Neural crest cell (in vitro differentiated cells): ENCODE data around the gene HECW1. TPM values are rescaled to one million over a fixed set of nuclear protein-coding genes. Genes with fewer than 3 reads are reported as not detected.

Source experiments
- DNase-seq: peaks from one replicate; pipeline ENCODE4 v3.0.0; 2021; ENCODE audit warnings: low read depth, mixed read lengths, low spot score
- H3K27ac Mint-ChIP-seq: one replicate; pipeline ENCODE4 v1.8.0; 2021; ENCODE audit warnings: mild to moderate bottlenecking, mixed read lengths; ENCODE audit not compliant: unreplicated experiment
- H3K27me3 Mint-ChIP-seq: 2 replicates; pipeline ENCODE4 v1.8.0; 2021; ENCODE audit warnings: low read depth, mild to moderate bottlenecking, mixed read lengths
- H3K36me3 Mint-ChIP-seq: 2 replicates; pipeline ENCODE4 v1.8.0; 2021; ENCODE audit warnings: low read depth, mild to moderate bottlenecking, mixed read lengths
- H3K4me1 Mint-ChIP-seq: 2 replicates; pipeline ENCODE4 v1.8.0; 2021; ENCODE audit warnings: mixed read lengths
- H3K4me3 Mint-ChIP-seq: one replicate; pipeline ENCODE4 v1.8.0; 2021; ENCODE audit warnings: mild to moderate bottlenecking, mixed read lengths
- H3K9me3 Mint-ChIP-seq: 2 replicates; pipeline ENCODE4 v1.8.0; 2021; ENCODE audit warnings: mixed read lengths
- total RNA-seq: library from RNA; stranded (reverse); gene quantifications from 2 replicates; pipeline ENCODE4 v1.2.1, GENCODE V29; 2021
- TF ChIP-seq, protein P1 (sequence below): fragments of 200-600 bp; sonication (generic); conservative IDR thresholded peaks from 2 replicates; pipeline ENCODE4 v1.5.0; 2021; ENCODE audit warnings: antibody characterized with exemption, mild to moderate bottlenecking

The HECW1 gene
- total RNA-seq, 1 donor from 2014 or later, result 3.6 TPM

DNA sequence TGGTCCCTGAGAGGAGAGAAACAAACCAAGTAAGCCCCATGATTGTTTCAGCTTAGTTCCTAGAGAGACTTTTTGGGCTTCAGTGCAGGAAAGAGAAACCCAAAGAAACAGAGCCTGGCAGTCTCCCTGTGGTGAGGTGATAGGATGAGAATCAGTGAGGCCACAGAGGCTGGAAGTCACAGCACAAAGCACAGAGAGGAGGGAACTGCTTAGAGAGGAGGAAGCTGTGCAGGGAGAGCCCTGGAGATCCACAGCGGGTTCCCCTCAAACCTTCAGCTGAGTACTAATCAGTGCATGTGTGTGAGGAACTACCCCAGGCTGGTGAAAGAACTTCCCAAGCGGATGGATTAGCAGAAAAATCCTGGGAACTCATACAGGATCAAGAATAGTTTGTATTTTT, 27.4 kb upstream of the HECW1 start:
- H3K4me3 Mint-ChIP-seq, result no peak overlapping the region
- TF ChIP-seq, protein P1, sequence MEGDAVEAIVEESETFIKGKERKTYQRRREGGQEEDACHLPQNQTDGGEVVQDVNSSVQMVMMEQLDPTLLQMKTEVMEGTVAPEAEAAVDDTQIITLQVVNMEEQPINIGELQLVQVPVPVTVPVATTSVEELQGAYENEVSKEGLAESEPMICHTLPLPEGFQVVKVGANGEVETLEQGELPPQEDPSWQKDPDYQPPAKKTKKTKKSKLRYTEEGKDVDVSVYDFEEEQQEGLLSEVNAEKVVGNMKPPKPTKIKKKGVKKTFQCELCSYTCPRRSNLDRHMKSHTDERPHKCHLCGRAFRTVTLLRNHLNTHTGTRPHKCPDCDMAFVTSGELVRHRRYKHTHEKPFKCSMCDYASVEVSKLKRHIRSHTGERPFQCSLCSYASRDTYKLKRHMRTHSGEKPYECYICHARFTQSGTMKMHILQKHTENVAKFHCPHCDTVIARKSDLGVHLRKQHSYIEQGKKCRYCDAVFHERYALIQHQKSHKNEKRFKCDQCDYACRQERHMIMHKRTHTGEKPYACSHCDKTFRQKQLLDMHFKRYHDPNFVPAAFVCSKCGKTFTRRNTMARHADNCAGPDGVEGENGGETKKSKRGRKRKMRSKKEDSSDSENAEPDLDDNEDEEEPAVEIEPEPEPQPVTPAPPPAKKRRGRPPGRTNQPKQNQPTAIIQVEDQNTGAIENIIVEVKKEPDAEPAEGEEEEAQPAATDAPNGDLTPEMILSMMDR, result no peak
- H3K27ac Mint-ChIP-seq, result peak overlapping the region; percentile 57
- H3K36me3 Mint-ChIP-seq, result no peaks in the 10 kb centered on the region
- H3K9me3 Mint-ChIP-seq, result no peaks in the 10 kb centered on the region
- DNase-seq, result no peak
- peaks cover 7% of the 10 kb centered on the region for H3K27me3 Mint-ChIP-seq
- H3K4me1 Mint-ChIP-seq, result no peaks in the 10 kb centered on the region

DNA sequence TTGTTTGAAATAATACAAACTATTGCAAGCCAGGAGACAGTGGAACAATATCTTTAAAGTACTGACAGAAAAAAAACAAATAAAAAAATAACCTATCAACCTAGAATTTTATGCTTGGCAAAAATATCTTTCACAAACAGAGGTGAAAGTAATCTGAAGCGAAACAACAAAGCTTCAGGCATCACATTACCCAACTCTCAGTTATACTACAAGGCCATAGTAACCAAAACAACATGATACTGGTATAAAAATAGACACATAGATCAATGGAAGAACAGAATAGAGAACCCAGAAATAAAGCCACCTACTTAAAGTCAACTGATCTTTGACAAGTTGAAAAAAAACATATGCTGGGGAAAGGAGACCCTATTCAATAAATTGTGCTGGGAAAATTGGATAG, 26.5 kb upstream of the HECW1 start:
- Mint-ChIP-seq H3K4me1 (peaks cover 4% of the 10 kb centered on the region), H3K27me3 (peaks cover 4% of the 10 kb centered on the region), H3K9me3 (no peaks in the 10 kb centered on the region), H3K36me3 (no peaks in the 10 kb centered on the region), H3K4me3 (no peak overlapping the region), H3K27ac (no peak overlapping the region)
- DNase-seq, result no peak
- TF ChIP-seq, protein P1, result no peak

DNA sequence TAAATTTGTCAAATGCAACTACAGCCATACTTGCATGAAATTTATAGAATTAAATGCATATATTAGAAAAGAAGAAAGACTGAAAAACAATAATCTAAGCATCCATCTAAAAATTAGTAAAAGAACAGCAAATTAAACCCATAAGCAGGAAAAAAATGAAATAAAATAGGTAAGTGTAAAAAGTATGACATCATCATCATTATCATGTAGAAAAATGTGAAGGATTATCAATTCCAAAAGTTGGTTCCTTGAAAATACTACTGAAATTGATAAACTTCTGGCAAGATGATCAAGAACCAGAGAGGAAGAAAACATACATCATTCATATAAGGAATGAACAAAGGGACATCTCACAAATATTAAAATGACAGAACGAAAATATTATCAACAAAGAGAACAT, 19.6 kb upstream of the HECW1 start:
- H3K36me3 Mint-ChIP-seq, result no peaks in the 10 kb centered on the region
- no peaks in the 10 kb centered on the region for H3K27me3 Mint-ChIP-seq
- H3K4me1 Mint-ChIP-seq, result peaks cover 4% of the 10 kb centered on the region
- no peak overlapping the region for H3K4me3 Mint-ChIP-seq
- no peak for DNase-seq
- TF ChIP-seq, protein P1, result no peak
- no peak overlapping the region for H3K27ac Mint-ChIP-seq
- H3K9me3 Mint-ChIP-seq, result peaks cover 2% of the 10 kb centered on the region

DNA sequence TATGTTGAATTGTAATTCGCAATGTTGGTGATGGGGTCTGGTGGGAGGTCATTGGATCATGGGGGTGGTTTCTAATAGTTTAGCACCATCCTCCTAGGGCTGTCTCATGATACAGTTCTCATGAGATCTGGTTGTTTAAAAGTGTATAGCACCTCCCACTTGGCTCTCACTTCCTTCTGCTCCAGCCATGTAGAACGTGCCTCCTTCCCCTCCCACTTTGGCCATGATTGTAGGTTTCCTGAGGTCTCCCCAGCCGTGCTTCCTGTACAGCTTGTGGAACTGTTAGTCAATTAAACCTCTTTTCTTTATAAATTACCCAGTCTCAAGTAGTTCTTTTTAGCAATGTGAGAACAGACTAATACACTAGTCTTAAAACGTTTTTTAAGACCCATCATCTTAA, 15.6 kb upstream of the HECW1 start:
- H3K27me3 Mint-ChIP-seq, result no peaks in the 10 kb centered on the region
- no peak for DNase-seq
- H3K4me1 Mint-ChIP-seq, result no peaks in the 10 kb centered on the region
- H3K4me3 Mint-ChIP-seq, result no peak overlapping the region
- peaks cover 2% of the 10 kb centered on the region for H3K9me3 Mint-ChIP-seq
- H3K36me3 Mint-ChIP-seq, result no peaks in the 10 kb centered on the region
- no peak overlapping the region for H3K27ac Mint-ChIP-seq
- TF ChIP-seq, protein P1, result no peak

DNA sequence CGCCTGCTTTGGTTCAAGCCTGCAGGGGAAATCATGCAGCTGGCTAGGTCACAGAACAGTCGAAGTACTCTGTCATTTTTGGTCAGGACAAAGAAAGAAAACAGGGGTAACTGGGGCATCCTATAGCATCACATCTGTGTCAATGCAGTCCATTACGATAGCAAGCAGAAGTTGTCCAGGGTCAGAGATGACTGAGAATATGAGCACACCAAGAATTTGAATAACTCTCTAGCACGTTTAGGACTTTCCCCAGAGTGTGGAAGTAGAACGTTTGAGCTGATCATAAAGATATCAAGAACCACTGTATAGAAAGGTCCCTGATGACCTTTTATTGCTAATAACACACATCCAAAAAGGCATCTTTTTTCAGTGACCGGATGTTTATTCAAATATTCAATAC, 12.7 kb upstream of the HECW1 start:
- no peaks in the 10 kb centered on the region for H3K27me3 Mint-ChIP-seq
- TF ChIP-seq, protein P1, result no peak
- DNase-seq, result no peak

More for the DNA sequence above, 12.7 kb upstream of the HECW1 start:
- Mint-ChIP-seq H3K27ac (no peak overlapping the region), H3K36me3 (no peaks in the 10 kb centered on the region), H3K9me3 (peaks cover 2% of the 10 kb centered on the region), H3K4me3 (no peak overlapping the region), H3K4me1 (no peaks in the 10 kb centered on the region)
